ENCODE measurements around the gene PLEKHG2.

DNA sequence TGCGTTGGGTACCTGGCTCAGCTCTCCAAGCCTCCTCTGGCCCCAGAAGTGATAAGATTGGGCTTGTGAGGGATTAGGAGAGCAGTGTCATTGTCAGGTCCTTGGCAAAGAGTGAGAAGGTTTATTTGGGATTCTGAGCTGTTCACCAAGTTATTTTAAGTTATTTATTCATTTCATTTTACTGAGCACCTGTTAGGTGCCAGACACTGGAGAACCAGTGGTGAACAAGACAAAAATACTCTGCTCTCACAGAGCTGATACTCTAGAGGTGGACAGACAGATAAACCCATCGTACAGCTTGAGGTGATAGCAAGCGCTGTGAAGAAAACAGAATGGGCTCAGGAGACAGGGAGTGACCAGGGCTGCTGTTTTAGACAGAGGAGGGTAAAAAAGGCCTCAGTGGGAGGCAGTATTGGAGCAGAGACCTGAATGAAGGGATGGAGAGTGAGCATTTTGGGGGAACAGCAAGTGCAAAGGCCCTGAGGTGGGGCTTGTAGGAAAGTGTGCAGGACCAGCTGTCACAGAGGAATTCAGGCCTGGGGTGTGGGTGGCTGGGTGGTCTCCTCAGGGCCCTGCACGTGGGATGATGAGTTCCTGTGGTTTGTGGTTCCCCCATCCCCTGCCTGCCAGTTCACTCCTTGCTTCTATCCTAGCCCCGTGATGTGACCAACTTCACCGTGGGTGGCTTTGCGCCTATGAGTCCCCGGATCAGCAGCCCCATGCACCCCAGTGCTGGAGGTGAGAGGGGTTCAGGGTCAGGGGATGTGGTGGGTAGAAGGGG, 59.5 kb downstream of the PLEKHG2 start:
- TF ChIP-seq MYC (IDR thresholded peaks at IDR 0.05; ENCODE audit: borderline replicate concordance, low read length) (no peak), GATA3 (IDR thresholded peaks at IDR 0.05; ENCODE audit: borderline replicate concordance) (no peak), CEBPB (IDR thresholded peaks at IDR 0.05) (no peak), TP53 (CRISPR knock-in tag; IDR thresholded peaks at IDR 0.05) (no peak)
- TF ChIP-seq, protein P1, sequence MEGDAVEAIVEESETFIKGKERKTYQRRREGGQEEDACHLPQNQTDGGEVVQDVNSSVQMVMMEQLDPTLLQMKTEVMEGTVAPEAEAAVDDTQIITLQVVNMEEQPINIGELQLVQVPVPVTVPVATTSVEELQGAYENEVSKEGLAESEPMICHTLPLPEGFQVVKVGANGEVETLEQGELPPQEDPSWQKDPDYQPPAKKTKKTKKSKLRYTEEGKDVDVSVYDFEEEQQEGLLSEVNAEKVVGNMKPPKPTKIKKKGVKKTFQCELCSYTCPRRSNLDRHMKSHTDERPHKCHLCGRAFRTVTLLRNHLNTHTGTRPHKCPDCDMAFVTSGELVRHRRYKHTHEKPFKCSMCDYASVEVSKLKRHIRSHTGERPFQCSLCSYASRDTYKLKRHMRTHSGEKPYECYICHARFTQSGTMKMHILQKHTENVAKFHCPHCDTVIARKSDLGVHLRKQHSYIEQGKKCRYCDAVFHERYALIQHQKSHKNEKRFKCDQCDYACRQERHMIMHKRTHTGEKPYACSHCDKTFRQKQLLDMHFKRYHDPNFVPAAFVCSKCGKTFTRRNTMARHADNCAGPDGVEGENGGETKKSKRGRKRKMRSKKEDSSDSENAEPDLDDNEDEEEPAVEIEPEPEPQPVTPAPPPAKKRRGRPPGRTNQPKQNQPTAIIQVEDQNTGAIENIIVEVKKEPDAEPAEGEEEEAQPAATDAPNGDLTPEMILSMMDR (IDR thresholded peaks at IDR 0.05): no peak

Measured in A549 (cell line).